Measurements from ENCODE around the gene CCT8. TPM values are rescaled to one million over a fixed set of nuclear protein-coding genes. Genes with fewer than 3 reads are reported as not detected.

The CCT8 gene
- total and polyA plus RNA-seq, 2 of the 4 experiments (the other 2 are of a cell fraction) = 172 to 192 TPM

- Histone ChIP-seq H3K4me3 (ENCODE audit: insufficient read depth, low read depth, low read length) (no peak overlapping the region), H4K5ac (ENCODE audit: low read depth, low read length) (peak overlapping the region; percentile 80; the same call in 1 of the 2 replicates), H3K36me3 (ENCODE audit: control insufficient read depth, insufficient read depth, low read length) (no peaks in the 10 kb centered on the region), H2AK9ac (replicated peaks; ENCODE audit: low read depth, low read length, poor library complexity) (no peak overlapping the region), H2BK5ac (ENCODE audit: low read depth, low read length, poor library complexity, severe bottlenecking) (peak overlapping the region; percentile 64), H2BK15ac (ENCODE audit: low read depth, low read length) (no peak overlapping the region), H3K4me1 (ENCODE audit: control insufficient read depth, insufficient read depth, low read length) (peaks cover 9% of the 10 kb centered on the region), H3K9me1 (ENCODE audit: insufficient read depth, low read length) (peaks cover 9% of the 10 kb centered on the region), H2BK20ac (ENCODE audit: low read depth, low read length) (peak overlapping the region; percentile 53; the same call in 1 of the 2 replicates), H3K56ac (ENCODE audit: extremely low read depth, insufficient read depth, low read length) (no peak overlapping the region), H3K14ac (replicated peaks; ENCODE audit: low read depth, low read length) (peak overlapping the region; percentile 50; the same call in 1 of the 2 replicates), H3K27me3 (ENCODE audit: control insufficient read depth, insufficient read depth, low read length) (no peaks in the 10 kb centered on the region), H2BK120ac (ENCODE audit: low read depth, low read length) (peak overlapping the region; percentile 70), H4K8ac (ENCODE audit: low read depth in 2 of 2, low read length in 2 of 2) (peak overlapping the region in 1 of 2 experiments; percentile 49; a peak in 1 of 4 replicates), H2AK5ac (ENCODE audit: low read depth, low read length) (peak overlapping the region; percentile 89; the same call in 1 of the 2 replicates), H3K23ac (ENCODE audit: low read depth, low read length) (peak overlapping the region; percentile 44; the same call in 1 of the 2 replicates), H4K91ac (ENCODE audit: insufficient read depth, low read depth, low read length) (no peak overlapping the region), H3K18ac (ENCODE audit: low read depth, low read length) (peak overlapping the region; percentile 15; the same call in 1 of the 2 replicates), H3K27ac (ENCODE audit: insufficient read depth, low read length) (no peak overlapping the region), H2AFZ (replicated peaks; ENCODE audit: low read length, poor library complexity) (no peak overlapping the region), H3K9me3 (ENCODE audit: control insufficient read depth, insufficient read depth, low read length) (no peaks in the 10 kb centered on the region), H4K20me1 (ENCODE audit: insufficient read depth, low read length) (peaks cover 27% of the 10 kb centered on the region), H3K4ac (ENCODE audit: low read depth, low read length) (peak overlapping the region; percentile 73; the same call in 1 of the 2 replicates), H3K9ac (ENCODE audit: low read depth, low read length) (no peak overlapping the region), H3K79me1 (ENCODE audit: low read depth in 1 of 2, low read length in 2 of 2) (peaks cover 0 to 23% of the 10 kb centered on the region in 2 experiments; a peak in 2 of 4 replicates), H3K4me2 (ENCODE audit: low read depth, low read length) (no peak overlapping the region)
- dilution Hi-C loops (cut with HindIII; ENCODE audit: low sequenced_read_pairs, unreplicated experiment) = no loop called here
- no peak for DNase-seq
- TF ChIP-seq RAD21 (IDR thresholded peaks at IDR 0.05; ENCODE audit: low read length) = no peak
- TF ChIP-seq RCOR1 (IDR thresholded peaks at IDR 0.05; ENCODE audit: insufficient replicate concordance, low read length) = no peak
- TF ChIP-seq FOS (IDR thresholded peaks at IDR 0.05; ENCODE audit: low read depth, low read length) = no peak
- TF ChIP-seq CTCF (conservative IDR thresholded peaks at IDR 0.05; ENCODE audit: low read depth, low read length) = no peak
- TF ChIP-seq BHLHE40 (IDR thresholded peaks at IDR 0.05; ENCODE audit: low read depth, low read length) = no peak
- no peak for TF ChIP-seq SMC3 (IDR thresholded peaks at IDR 0.05; ENCODE audit: low read depth, low read length)
- TF ChIP-seq ELK1 (IDR thresholded peaks at IDR 0.05; ENCODE audit: borderline replicate concordance, low read depth, low read length) = no peak
- TF ChIP-seq MAFK (IDR thresholded peaks at IDR 0.05; ENCODE audit: low read depth, low read length) = no peak
- no peak for TF ChIP-seq MAZ (IDR thresholded peaks at IDR 0.05; ENCODE audit: borderline replicate concordance, low read depth, low read length)
- BruUV-seq (replicated peaks) = no TSS peak
- in situ Hi-C loops (cut with MboI; ENCODE audit: low sequenced_read_pairs) = loop anchor here (25.0 kb wide), 1 partner anchor 2013 kb away; no protein-coding TSS in a partner anchor
- ATAC-seq (ENCODE audit: low read depth) = no peak
- intact Hi-C loops (cut with micrococcal nuclease) = no loop called here
- CTCF ChIA-PET = interaction anchor here (0.6 kb wide), 2 partner anchors 586 to 1897 kb away, joined by 3 to 6 read pairs; no protein-coding TSS in a partner anchor
- POLR2A ChIA-PET (ENCODE audit: unreplicated experiment) = no interaction called here
- no CpG with 5 or more reads among the region's 4 CpGs for WGBS, 2 experiments (ENCODE audit: extremely low coverage in 2 of 2, insufficient read length in 1 of 2)
These were observed 1.3 kb upstream of the CCT8 start for GRCh38 chr21:29074783-29075182.

Data from IMR-90 (cell line).